HepG2 (cell line): ENCODE data around the gene KAZN. TPM values are rescaled to one million over a fixed set of nuclear protein-coding genes. Genes with fewer than 3 reads are reported as not detected.

ENCODE experiments used
- ATAC-seq: fragments of 200-7000 bp; cut with Tn5 transposase; 3 replicates; pipeline ENCODE4 v1.9.1; 2020; ENCODE audit warnings: mild to moderate bottlenecking, moderate library complexity
- BruUV-seq: library from RNA; stranded (reverse); fragments of 400-500 nt; replicated peaks from 2 replicates; lab custom pipeline; 2021; lab: Mats Ljungman, UMichigan
- CTCF ChIA-PET: fragments of 300-600 bp; formaldehyde crosslinking; extraction: SDS; loops from one replicate; lab custom pipeline; 2021; ENCODE audit warnings: low total read pairs, inconsistent platforms, low intra/inter-chr PET ratio; lab: Yijun Ruan, JAX
- POLR2A ChIA-PET: fragments of 350-600 bp; sonication (Branson Sonifier 250); formaldehyde crosslinking; loops from one replicate; lab custom pipeline; 2020; ENCODE audit warnings: antibody characterized with exemption, inconsistent platforms; lab: Yijun Ruan, JAX
- DNase-seq: peaks from one replicate; pipeline ENCODE4 v3.0.0-alpha.2; 2015; ENCODE audit warnings: low spot score
- FAIRE-seq: peaks from 3 replicates; lab custom pipeline; 2011; peaks lifted over from hg19 to GRCh38; lab: Jason Lieb, UNC
- H2AFZ ChIP-seq: one replicate; pipeline ENCODE4 v1.6.1; 2011; ENCODE audit warnings: low read length, inconsistent platforms
- H3K27ac ChIP-seq: fragments of 300-600 bp; 3 replicates; pipeline ENCODE4 v1.8.0; 2011; ENCODE audit warnings: mixed run types, mild to moderate bottlenecking, mixed read lengths, low read length, inconsistent platforms; ENCODE audit not compliant: insufficient read depth; ENCODE audit errors: extremely low read length
- H3K27me3 ChIP-seq, 2 experiments: fragments of 200-600 bp in 1 of 2; 2 replicates in 1 of 2; 3 replicates in 1 of 2; pipeline versions ENCODE4 v1.6.0 to v1.8.0; 2011; ENCODE audit warnings: low read length in 2 of 2, mild to moderate bottlenecking in 2 of 2, moderate library complexity in 2 of 2, inconsistent platforms in 1 of 2; ENCODE audit not compliant: insufficient read depth in 2 of 2, control insufficient read depth in 1 of 2
- H3K36me3 ChIP-seq, 2 experiments: fragments of 200-600 bp in 1 of 2; replicated peaks in 1 of 2; 2 replicates in 1 of 2; 3 replicates in 1 of 2; pipeline versions ENCODE4 v1.5.1 to v1.8.0; 2011; ENCODE audit warnings: low read length in 2 of 2, inconsistent platforms in 1 of 2; ENCODE audit not compliant: insufficient read depth in 2 of 2, control insufficient read depth in 1 of 2
- H3K4me1 ChIP-seq: 2 replicates; pipeline ENCODE4 v1.5.1; 2012; ENCODE audit warnings: low read length, inconsistent platforms; ENCODE audit not compliant: insufficient read depth
- H3K4me2 ChIP-seq: 2 replicates; pipeline ENCODE4 v1.6.0; 2011; ENCODE audit warnings: low read depth, low read length, inconsistent platforms
- H3K4me3 ChIP-seq, 3 experiments: fragments of 200-600 bp in 1 of 3; sonication (generic), shearing (Covaris generic) in 1 of 3; replicated peaks in 1 of 3; 2 replicates each; pipeline ENCODE4 v1.5.1; 2011 to 2016; ENCODE audit warnings: low read length in 3 of 3, inconsistent platforms in 2 of 3, low read depth in 2 of 3, mild to moderate bottlenecking in 2 of 3, control low read depth in 1 of 3, mixed read lengths in 1 of 3; ENCODE audit not compliant: insufficient read depth in 1 of 3
- H3K79me2 ChIP-seq: one replicate; pipeline ENCODE4 v1.6.1; 2011; ENCODE audit warnings: low read length, inconsistent platforms; ENCODE audit not compliant: insufficient read depth
- H3K9ac ChIP-seq: 2 replicates; pipeline ENCODE4 v1.6.0; 2011; ENCODE audit warnings: mild to moderate bottlenecking, low read depth, low read length, inconsistent platforms; ENCODE audit not compliant: insufficient read depth
- H3K9me3 ChIP-seq: 2 replicates; pipeline ENCODE4 v1.5.1; 2012; ENCODE audit warnings: mild to moderate bottlenecking, low read length
- H4K20me1 ChIP-seq: 2 replicates; pipeline ENCODE4 v1.6.0; 2011; ENCODE audit warnings: inconsistent platforms, mild to moderate bottlenecking, low read length, moderate library complexity; ENCODE audit not compliant: insufficient read depth
- ATRX ChIP-seq: sonication (generic); formaldehyde crosslinking; IDR thresholded peaks from 2 replicates; pipeline ENCODE4 v1.4.0; 2020; ENCODE audit warnings: missing genetic modification reagents, borderline replicate concordance
- CHD4 ChIP-seq: fragments of 200-600 bp; sonication (generic); IDR thresholded peaks from 2 replicates; pipeline ENCODE4 v1.7.0; 2017; ENCODE audit warnings: mild to moderate bottlenecking, low read length, borderline replicate concordance
- DR1 ChIP-seq: sonication (generic); formaldehyde crosslinking; IDR thresholded peaks from 2 replicates; pipeline ENCODE4 v1.8.0; 2021; ENCODE audit warnings: mild to moderate bottlenecking, missing genetic modification reagents, inconsistent platforms
- HDAC1 ChIP-seq: sonication (generic); formaldehyde crosslinking; IDR thresholded peaks from 2 replicates; pipeline ENCODE4 v1.5.1; 2020; ENCODE audit warnings: mild to moderate bottlenecking, missing genetic modification reagents
- MIER3 ChIP-seq: IDR thresholded peaks from 2 replicates; pipeline ENCODE4 v1.6.1; 2016; ENCODE audit warnings: missing compliant biosample characterization, borderline replicate concordance
- NR2F2 ChIP-seq: IDR thresholded peaks from 2 replicates; pipeline ENCODE4 v1.6.1; 2012; ENCODE audit warnings: low read depth, inconsistent platforms, borderline replicate concordance
- SP5 ChIP-seq: IDR thresholded peaks from 2 replicates; pipeline ENCODE4 v1.6.1; 2016; ENCODE audit warnings: low read depth, borderline replicate concordance
- TRAFD1 ChIP-seq: sonication (generic); formaldehyde crosslinking; IDR thresholded peaks from 2 replicates; pipeline ENCODE4 v1.5.1; 2020; ENCODE audit warnings: missing genetic modification reagents, mild to moderate bottlenecking, borderline replicate concordance
- ZFP91 ChIP-seq: sonication (generic); formaldehyde crosslinking; IDR thresholded peaks from 2 replicates; pipeline ENCODE4 v1.9.0; 2022; ENCODE audit warnings: missing genetic modification reagents, mild to moderate bottlenecking, borderline replicate concordance
- ZNF205 ChIP-seq: IDR thresholded peaks from 2 replicates; pipeline ENCODE4 v1.6.1; 2018; ENCODE audit warnings: missing biosample characterization, missing genetic modification reagents
- ZNF292 ChIP-seq: sonication (generic); formaldehyde crosslinking; IDR thresholded peaks from 2 replicates; pipeline ENCODE4 v1.8.1; 2022; ENCODE audit warnings: mild to moderate bottlenecking, low read depth, missing genetic modification reagents, borderline replicate concordance
- ZNF484 ChIP-seq: sonication (generic); formaldehyde crosslinking; IDR thresholded peaks from 2 replicates; pipeline ENCODE4 v1.5.1; 2020; ENCODE audit warnings: mild to moderate bottlenecking, low read depth, missing genetic modification reagents, borderline replicate concordance
- WGBS: methylation state at CpG from one replicate; pipeline ENCODE4 v1.1.6; 2017; ENCODE audit warnings: low lambda C conversion rate; 5-methylcytosine and 5-hydroxymethylcytosine counted together
- in situ Hi-C: cut with HindIII; loops from 2 replicates; pipeline ENCODE4 v1.10.0; 2017; ENCODE audit warnings: low pct_unique_long_range_greater_than_20kb; ENCODE audit not compliant: extremely low pct_ligation_motif_present
- intact Hi-C: fragments of 100-400 bp; cut with micrococcal nuclease; formaldehyde crosslinking; loops from one replicate; pipeline ENCODE4 v1.10.0; 2022; ENCODE audit not compliant: unreplicated experiment
- polyA plus RNA-seq, 8 experiments: library from polyadenylated mRNA; depleted of rRNA in 3 of 8; stranded (reverse) in 7 of 8; unstranded in 1 of 8; fragments of >200 nt; fragmentation: Illumina TruSeq in 4 of 8; extraction: Trizol in 4 of 8; gene quantifications; 2 replicates each; pipeline versions ENCODE4 v1.2.1 to v1.2.3, GENCODE V29; 2011 to 2016; ENCODE audit warnings: low read depth in 4 of 8, missing spikeins in 1 of 8, mixed read lengths in 1 of 8; ENCODE audit not compliant: insufficient read depth in 1 of 8
- total RNA-seq, 5 experiments: library from RNA; depleted of rRNA; stranded (reverse); fragments of >200 nt; fragmentation: Illumina TruSeq; extraction: Trizol; gene quantifications; 2 replicates each; pipeline ENCODE4 v1.2.3, GENCODE V29; 2016; ENCODE audit warnings: low read depth in 1 of 5

KAZN gene
- total and polyA plus RNA-seq, 2 of the 13 experiments (the other 11 are each of a cell fraction or from before 2014, with no cell fraction given): 10.4 to 13.5 TPM

- in situ Hi-C loops: no loop called here
- FAIRE-seq: no peak
- POLR2A ChIA-PET: no interaction called here
These were observed 116.8 kb downstream of the KAZN start for GRCh38 chr1:14715266-14715665.

More at GRCh38 chr1:14715266-14715665, 116.8 kb downstream of the KAZN start:
- CTCF ChIA-PET: no interaction called here
- no TSS peak for BruUV-seq
- intact Hi-C loops: no loop called here
- no peak overlapping the region for H2AFZ ChIP-seq
- H3K4me1 ChIP-seq: no peaks in the 10 kb centered on the region
- peaks cover 0 to 58% of the 10 kb centered on the region in 2 experiments; a peak in 2 of 5 replicates for H3K27me3 ChIP-seq
- H3K36me3 ChIP-seq: no peaks in the 10 kb centered on the region
- H3K79me2 ChIP-seq: no peaks in the 10 kb centered on the region
- no peaks in the 10 kb centered on the region for H4K20me1 ChIP-seq
- no peak overlapping the region for H3K27ac ChIP-seq
- no peak overlapping the region for H3K4me3 ChIP-seq
- ATAC-seq (no peak), DNase-seq (no peak)
- WGBS: 28% methylated on average over 9 of the region's 10 CpGs
- TF ChIP-seq ZNF484 (no peak), CHD4 (no peak), ATRX (CRISPR knock-in tag) (no peak), ZNF292 (CRISPR knock-in tag) (no peak), NR2F2 (no peak), ZFP91 (no peak), TRAFD1 (CRISPR knock-in tag) (no peak), SP5 (no peak), DR1 (CRISPR knock-in tag) (no peak), HDAC1 (CRISPR knock-in tag) (no peak), ZNF205 (no peak), MIER3 (CRISPR knock-in tag) (no peak)
- H3K9me3 ChIP-seq: no peaks in the 10 kb centered on the region
- H3K4me2 ChIP-seq: no peak overlapping the region
- no peak overlapping the region for H3K9ac ChIP-seq
